ENCODE measurements around the gene KPRP.

The KPRP gene

DNA sequence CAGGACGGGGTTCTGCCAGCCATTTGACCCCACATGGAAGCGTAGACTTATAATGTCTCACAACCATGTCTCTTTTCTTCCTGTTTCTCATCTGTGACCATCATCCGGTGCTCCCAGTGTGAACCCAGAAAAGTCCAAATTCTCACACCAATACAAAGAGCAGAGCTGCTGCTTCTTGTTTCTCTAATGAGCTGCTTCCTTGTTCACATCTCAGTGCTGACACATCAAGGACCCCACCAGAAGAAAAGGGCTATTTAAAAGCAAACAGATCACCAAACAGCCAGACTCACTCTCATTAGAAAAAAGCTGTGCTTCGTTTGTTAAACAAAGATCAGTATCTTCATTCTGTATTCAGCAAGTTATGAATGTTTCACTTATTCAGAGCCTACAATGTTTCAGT lies 37.9 kb downstream of the KPRP start:
- no peak for DNase-seq
- TF ChIP-seq, protein P1, sequence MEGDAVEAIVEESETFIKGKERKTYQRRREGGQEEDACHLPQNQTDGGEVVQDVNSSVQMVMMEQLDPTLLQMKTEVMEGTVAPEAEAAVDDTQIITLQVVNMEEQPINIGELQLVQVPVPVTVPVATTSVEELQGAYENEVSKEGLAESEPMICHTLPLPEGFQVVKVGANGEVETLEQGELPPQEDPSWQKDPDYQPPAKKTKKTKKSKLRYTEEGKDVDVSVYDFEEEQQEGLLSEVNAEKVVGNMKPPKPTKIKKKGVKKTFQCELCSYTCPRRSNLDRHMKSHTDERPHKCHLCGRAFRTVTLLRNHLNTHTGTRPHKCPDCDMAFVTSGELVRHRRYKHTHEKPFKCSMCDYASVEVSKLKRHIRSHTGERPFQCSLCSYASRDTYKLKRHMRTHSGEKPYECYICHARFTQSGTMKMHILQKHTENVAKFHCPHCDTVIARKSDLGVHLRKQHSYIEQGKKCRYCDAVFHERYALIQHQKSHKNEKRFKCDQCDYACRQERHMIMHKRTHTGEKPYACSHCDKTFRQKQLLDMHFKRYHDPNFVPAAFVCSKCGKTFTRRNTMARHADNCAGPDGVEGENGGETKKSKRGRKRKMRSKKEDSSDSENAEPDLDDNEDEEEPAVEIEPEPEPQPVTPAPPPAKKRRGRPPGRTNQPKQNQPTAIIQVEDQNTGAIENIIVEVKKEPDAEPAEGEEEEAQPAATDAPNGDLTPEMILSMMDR (IDR thresholded peaks at IDR 0.05), result no peak
- no peak overlapping the region for H3K27ac ChIP-seq
- H3K4me3 ChIP-seq, result no peak overlapping the region
- no peaks in the 10 kb centered on the region for H3K27me3 ChIP-seq
- intact Hi-C loops (cut with DNase I; ENCODE audit: low total_unique reads), result no loop called here
- H3K4me1 ChIP-seq, result no peaks in the 10 kb centered on the region
- no peaks in the 10 kb centered on the region for H3K9me3 ChIP-seq
- H3K36me3 ChIP-seq, result no peaks in the 10 kb centered on the region

DNA sequence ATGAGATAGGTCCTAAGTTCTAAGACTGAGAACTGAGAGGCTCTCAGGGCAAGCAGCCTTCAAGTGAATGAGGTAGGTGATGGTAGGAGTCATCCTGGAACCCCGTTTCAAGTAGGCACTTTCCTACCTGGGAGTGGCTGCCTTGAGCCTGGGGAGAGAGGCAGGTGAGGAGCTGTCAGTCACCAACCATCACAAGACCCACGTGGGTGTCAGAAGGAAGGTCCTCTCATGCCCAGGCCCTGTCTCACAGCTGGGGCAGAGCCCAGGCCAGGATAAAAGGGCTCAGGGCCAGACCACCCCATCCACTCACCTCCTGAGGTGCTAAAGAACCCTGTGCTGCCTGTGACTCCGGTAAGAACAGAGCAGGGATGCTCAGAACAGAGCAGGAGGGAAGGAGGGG lies 38.6 kb downstream of the KPRP start, which contains the start of gene LCE1D:
Gene LCE1D (plus strand): TSS at position 301 of the 400 bp plus-strand sequence. CDS start 1,074 bp downstream, outside the sequence.
- Histone ChIP-seq H3K27ac (no peak within 1 kb of the TSS), H3K36me3 (no peaks in the 10 kb centered on the region), H3K4me3 (no peak within 1 kb of the TSS), H3K4me1 (no peaks in the 10 kb centered on the region), H3K27me3 (no peaks in the 10 kb centered on the region), H3K9me3 (no peaks in the 10 kb centered on the region)
- TF ChIP-seq, protein P1 (IDR thresholded peaks at IDR 0.05), result no peak
- intact Hi-C loops (cut with DNase I; ENCODE audit: low total_unique reads), result no loop called here
- DNase-seq, result no peak

DNA sequence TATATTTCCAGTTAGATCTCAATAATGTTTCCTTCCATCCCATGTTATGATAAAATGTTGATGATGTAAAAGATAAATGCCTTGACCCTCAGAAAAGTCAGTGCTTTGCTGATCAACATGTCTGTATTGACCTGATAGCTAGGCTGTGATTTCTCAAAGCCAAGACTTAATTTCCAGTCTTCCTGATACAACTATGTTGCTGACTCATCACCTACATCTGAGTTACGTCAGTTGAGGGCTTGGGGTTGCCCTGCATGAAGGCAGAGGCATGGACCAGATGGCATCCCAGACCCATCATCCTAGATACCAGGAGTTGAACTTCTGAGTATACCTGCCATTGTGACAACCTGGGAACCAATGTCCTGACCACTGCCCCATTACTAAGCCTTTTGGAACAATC lies 43.5 kb downstream of the KPRP start:
- H3K4me1 ChIP-seq, result no peaks in the 10 kb centered on the region
- no peak overlapping the region for H3K27ac ChIP-seq
- DNase-seq, result no peak
- no peaks in the 10 kb centered on the region for H3K27me3 ChIP-seq
- TF ChIP-seq, protein P1 (IDR thresholded peaks at IDR 0.05), result no peak
- no peaks in the 10 kb centered on the region for H3K36me3 ChIP-seq
- H3K9me3 ChIP-seq, result no peaks in the 10 kb centered on the region
- H3K4me3 ChIP-seq, result no peak overlapping the region
- intact Hi-C loops (cut with DNase I; ENCODE audit: low total_unique reads), result no loop called here

DNA sequence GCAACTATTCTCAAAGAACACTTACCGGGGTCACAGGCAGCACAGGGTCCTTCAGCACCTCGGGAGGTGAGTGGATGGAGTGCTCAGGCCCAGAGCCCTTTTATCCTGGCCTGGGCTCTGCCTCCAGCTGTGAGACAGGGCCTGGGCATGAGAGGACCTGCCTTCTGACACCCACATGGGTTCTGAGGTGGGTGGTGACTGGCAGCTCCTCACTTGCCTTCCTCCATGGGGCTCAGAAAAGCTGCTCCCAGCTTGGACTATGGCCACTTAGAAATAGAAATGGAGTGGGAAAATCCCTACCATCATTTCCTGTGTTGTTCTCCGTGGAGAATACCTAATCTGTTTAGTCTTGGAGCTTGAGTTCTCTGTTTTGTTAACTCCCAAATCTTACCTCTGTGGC lies 48.8 kb downstream of the KPRP start, which contains the start of gene LCE1C:
Gene LCE1C (minus strand): TSS at position 76 of the 400 bp plus-strand sequence. CDS start 1,173 bp downstream, outside the sequence.
- no peaks in the 10 kb centered on the region for H3K9me3 ChIP-seq
- no peak within 1 kb of the TSS for H3K4me3 ChIP-seq
- no peak for DNase-seq
- no peaks in the 10 kb centered on the region for H3K27me3 ChIP-seq
- no peak within 1 kb of the TSS for H3K27ac ChIP-seq
- H3K36me3 ChIP-seq, result no peaks in the 10 kb centered on the region
- intact Hi-C loops (cut with DNase I; ENCODE audit: low total_unique reads), result no loop called here
- no peaks in the 10 kb centered on the region for H3K4me1 ChIP-seq
- TF ChIP-seq, protein P1 (IDR thresholded peaks at IDR 0.05), result no peak

DNA sequence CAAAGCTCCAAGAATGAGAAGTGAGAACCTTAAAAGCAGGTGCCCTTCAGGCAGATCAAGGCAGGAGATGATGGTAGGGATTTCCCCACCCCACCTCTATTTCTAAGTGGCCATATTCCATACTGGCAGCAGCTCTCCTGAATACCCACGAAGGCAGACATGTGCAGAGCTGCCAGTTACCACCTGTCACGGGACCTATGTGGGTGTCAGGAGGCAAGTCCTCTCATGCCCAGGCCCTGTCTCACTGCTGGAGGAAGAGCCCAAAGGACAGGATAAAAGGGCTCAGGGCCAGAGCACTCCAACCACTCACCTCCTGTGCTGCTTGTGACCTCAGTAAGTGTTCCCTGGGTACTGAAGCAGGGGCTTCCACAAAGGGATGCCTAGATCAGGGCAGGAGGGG lies 53.2 kb downstream of the KPRP start:
- no peaks in the 10 kb centered on the region for H3K27me3 ChIP-seq
- intact Hi-C loops (cut with DNase I; ENCODE audit: low total_unique reads), result no loop called here

More for the DNA sequence above, 53.2 kb downstream of the KPRP start:
- H3K4me1 ChIP-seq, result no peaks in the 10 kb centered on the region
- no peak overlapping the region for H3K4me3 ChIP-seq
- TF ChIP-seq, protein P1 (IDR thresholded peaks at IDR 0.05), result no peak
- H3K27ac ChIP-seq, result no peak overlapping the region
- H3K9me3 ChIP-seq, result no peaks in the 10 kb centered on the region
- H3K36me3 ChIP-seq, result no peaks in the 10 kb centered on the region
- no peak for DNase-seq
